ENCODE results near the gene ADGRA3.

Gene ADGRA3

GRCh38 chr4:22515888-22516541 lies at the start of gene ADGRA3:
Gene ADGRA3 (minus strand): TSS chr4:22516066. CDS start chr4:22515784, 282 bp downstream.
- peak; percentile 56 for DNase-seq

- no peak for DNase-seq
Observed at GRCh38 chr4:22556495-22556894, 40.6 kb upstream of the ADGRA3 start.

GRCh38 chr4:22554670-22555069 lies 38.8 kb upstream of the ADGRA3 start:
- no peak for DNase-seq

- DNase-seq = no peak
Observed at GRCh38 chr4:22553560-22553959, 37.7 kb upstream of the ADGRA3 start.

GRCh38 chr4:22552812-22553211 lies 36.9 kb upstream of the ADGRA3 start:
- DNase-seq = no peak

GRCh38 chr4:22551550-22551949 lies 35.7 kb upstream of the ADGRA3 start:
- no peak for DNase-seq

GRCh38 chr4:22546299-22546698 lies 30.4 kb upstream of the ADGRA3 start:
- no peak for DNase-seq

GRCh38 chr4:22539251-22539650 lies 23.4 kb upstream of the ADGRA3 start:
- no peak for DNase-seq

- DNase-seq = no peak
Observed at GRCh38 chr4:22537864-22538263, 22.0 kb upstream of the ADGRA3 start.

- DNase-seq = no peak
Observed at GRCh38 chr4:22534374-22534773, 18.5 kb upstream of the ADGRA3 start.

- DNase-seq = no peak
Observed at GRCh38 chr4:22532896-22533295, 17.0 kb upstream of the ADGRA3 start.

- DNase-seq = no peak
Observed at GRCh38 chr4:22532117-22532516, 16.3 kb upstream of the ADGRA3 start.

- DNase-seq = no peak
Observed at GRCh38 chr4:22531311-22532019, 15.6 kb upstream of the ADGRA3 start.

GRCh38 chr4:22524895-22525294 lies 9.0 kb upstream of the ADGRA3 start:
- no peak for DNase-seq

- no peak for DNase-seq
Observed at GRCh38 chr4:22522706-22523501, 7.0 kb upstream of the ADGRA3 start.

GRCh38 chr4:22522206-22522605 lies 6.3 kb upstream of the ADGRA3 start:
- no peak for DNase-seq

GRCh38 chr4:22521240-22521639 lies 5.4 kb upstream of the ADGRA3 start:
- DNase-seq = no peak

GRCh38 chr4:22515145-22515887 lies 550 bp downstream of the ADGRA3 start:
- DNase-seq = peak; percentile 37

GRCh38 chr4:22514481-22514880 lies 1.4 kb downstream of the ADGRA3 start:
- no peak for DNase-seq

GRCh38 chr4:22514001-22514400 lies 1.9 kb downstream of the ADGRA3 start:
- DNase-seq = no peak

GRCh38 chr4:22512306-22512705 lies 3.6 kb downstream of the ADGRA3 start:
- DNase-seq = no peak

- no peak for DNase-seq
Observed at GRCh38 chr4:22510750-22511149, 5.1 kb downstream of the ADGRA3 start.

GRCh38 chr4:22508376-22508775 lies 7.5 kb downstream of the ADGRA3 start:
- no peak for DNase-seq
